GM19239 (cell line): ENCODE measurements around the gene OR11H12.
"Not testable (repeated sequence)": the region's sequence is repeated elsewhere in the genome, so short reads cannot be mapped to it uniquely, and the experiment has no call there.

Experiments used
- DNase-seq: peaks from one replicate; pipeline ENCODE4 v3.0.0; 2011; ENCODE audit warnings: low spot score; ENCODE audit not compliant: insufficient read length
- FAIRE-seq: peaks from 2 replicates; lab custom pipeline; 2011; peaks lifted over from hg19 to GRCh38; lab: Jason Lieb, UNC

The OR11H12 gene

DNA sequence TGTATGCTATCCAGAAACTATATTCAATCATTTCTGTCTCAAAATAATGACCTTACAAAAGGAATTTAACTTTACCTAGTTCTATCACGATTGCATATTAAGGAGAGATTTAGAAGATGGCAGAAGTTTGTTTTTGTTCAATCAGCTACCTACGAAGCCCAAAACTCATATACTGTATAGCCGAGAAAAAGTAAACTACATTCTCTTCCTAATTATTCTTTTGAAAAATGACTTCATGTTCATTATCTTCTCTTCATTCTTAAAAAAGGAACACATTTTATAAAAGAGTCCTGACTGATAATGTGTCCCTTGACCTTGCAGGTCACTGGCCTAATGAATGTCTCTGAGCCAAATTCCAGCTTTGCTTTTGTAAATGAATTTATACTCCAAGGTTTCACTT lies at the start of gene OR11H12:
TSS of gene OR11H12 (plus strand) at position 301 of the 400 bp plus-strand sequence. CDS start at position 301, 0 bp downstream.
- not testable (repeated sequence) for DNase-seq, FAIRE-seq

DNA sequence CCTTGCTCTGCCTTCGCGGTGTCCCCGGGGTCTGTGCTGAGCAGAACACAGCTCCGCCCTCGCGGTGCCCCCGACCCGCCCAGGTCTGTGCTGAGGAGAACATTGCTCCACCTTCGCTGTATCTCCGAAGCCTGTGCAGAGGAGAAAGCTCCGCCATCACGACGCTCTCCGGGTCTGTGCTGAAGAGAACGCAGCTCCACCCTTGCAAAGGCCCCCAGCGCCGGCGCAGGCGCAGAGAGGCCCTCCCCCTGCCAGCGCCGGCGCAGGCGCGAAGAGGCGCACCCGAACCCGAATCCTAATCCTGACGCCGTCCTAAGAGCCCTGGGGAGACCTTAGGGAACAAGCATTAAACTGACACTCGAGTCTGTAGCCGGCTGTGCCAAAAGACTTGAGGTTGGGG lies 18.0 kb upstream of the OR11H12 start:
- DNase-seq, FAIRE-seq: not testable (repeated sequence)

DNA sequence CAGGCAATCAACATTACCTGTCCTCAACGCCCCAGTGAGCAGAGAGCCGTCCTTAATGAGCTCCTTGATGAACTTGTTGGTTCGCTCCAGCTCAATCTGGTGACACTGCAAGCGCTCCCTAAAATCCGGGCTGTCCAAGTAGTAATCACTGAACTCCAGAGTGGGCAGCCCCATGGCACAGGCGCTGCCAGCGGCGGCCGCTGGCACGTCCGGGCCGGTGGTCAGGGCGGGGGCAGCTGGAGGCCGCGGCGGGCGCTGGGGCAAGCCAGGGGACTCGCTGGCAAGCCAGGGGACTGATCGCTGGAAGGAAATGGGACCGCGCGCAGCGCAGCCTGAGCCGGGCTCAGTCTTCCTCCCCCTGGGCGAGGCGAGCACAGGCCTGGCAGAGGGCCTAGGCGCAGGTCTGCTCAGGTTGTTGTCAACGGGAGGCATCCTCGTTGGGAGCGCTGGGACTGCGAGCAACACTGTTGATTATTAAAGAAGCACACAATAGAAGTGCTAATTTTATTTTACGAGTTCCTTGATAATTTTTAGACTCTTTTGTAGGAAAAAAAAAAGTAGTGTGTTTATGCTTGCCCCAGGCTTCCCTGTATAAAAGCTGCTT lies 25.8 kb downstream of the OR11H12 start:
- FAIRE-seq, DNase-seq: not testable (repeated sequence)

DNA sequence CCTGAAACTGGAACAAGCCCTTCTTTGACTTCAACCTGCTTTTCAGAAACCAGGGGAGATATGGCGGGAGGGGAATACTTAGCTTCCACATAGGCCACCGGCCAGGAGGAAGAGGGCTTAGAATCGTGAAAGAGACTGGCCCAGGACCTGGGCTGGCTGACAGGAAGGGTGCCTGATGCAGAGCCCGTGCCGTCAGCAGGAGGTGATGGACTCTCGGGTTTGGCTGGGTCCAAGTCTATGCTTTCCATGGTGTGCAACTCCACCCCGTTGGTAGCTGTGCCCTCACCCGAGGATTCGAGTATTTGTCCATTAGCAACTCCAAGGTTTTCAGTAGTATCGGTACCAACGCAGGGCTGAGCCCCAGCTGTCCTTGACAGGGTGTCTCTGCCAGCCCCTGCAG lies 35.1 kb downstream of the OR11H12 start:
- not testable (repeated sequence) for DNase-seq, FAIRE-seq

DNA sequence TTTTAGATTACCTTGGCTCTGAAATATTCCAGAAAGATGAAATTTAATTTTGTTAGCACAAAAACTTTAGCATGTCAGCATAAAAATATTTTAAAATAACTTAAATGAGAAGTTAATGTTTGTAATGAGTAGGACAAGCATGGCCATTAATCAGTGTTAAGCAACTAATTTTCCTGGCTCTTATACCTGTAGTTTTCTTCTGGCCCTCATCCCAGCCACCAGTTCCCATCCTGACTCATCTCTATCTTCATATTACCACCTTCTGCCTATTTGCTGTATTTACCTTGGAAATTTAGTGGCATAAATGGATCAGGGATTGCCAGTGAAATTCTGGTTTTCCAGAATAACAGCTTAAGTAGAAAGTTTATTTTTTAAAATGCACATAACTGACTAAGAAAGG lies 37.1 kb downstream of the OR11H12 start:
- FAIRE-seq = not testable (repeated sequence)

GRCh38 chr14:18638785-18639184 lies 37.9 kb downstream of the OR11H12 start:
- FAIRE-seq = not testable (repeated sequence)

More for the DNA sequence above, 37.1 kb downstream of the OR11H12 start:
- not testable (repeated sequence) for DNase-seq

GRCh38 chr14:18646075-18646730 lies 45.3 kb downstream of the OR11H12 start:
- FAIRE-seq, DNase-seq: not testable (repeated sequence)

More at GRCh38 chr14:18638785-18639184, 37.9 kb downstream of the OR11H12 start:
- not testable (repeated sequence) for DNase-seq
